Cortex of kidney (tissue), 1 donor: ENCODE results near the gene WDR7.

ENCODE experiments used
- DNase-seq: peaks from one replicate; lab custom pipeline; 2025; lab: John Stamatoyannopoulos, UW

Gene WDR7

DNA sequence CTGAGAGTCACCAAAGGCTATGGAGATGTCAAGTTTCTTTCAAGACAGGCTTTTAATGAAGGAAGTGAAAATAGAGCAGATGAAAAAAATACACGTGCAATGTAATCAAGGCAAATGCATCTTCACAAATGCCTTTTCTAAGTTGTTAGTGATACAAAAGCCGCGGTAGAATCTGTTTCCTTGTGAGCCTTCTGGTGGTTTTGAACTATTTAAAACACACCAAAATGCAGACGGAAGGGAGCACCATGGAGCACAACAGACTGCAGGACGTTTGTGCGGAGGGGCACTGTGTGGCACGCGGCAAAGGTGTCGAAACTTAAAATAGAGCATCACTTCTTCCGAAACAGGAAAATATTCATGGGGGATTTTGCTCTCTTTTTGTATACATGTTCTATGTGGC is 430.7 kb downstream of the WDR7 start:
- DNase-seq: no peak

DNA sequence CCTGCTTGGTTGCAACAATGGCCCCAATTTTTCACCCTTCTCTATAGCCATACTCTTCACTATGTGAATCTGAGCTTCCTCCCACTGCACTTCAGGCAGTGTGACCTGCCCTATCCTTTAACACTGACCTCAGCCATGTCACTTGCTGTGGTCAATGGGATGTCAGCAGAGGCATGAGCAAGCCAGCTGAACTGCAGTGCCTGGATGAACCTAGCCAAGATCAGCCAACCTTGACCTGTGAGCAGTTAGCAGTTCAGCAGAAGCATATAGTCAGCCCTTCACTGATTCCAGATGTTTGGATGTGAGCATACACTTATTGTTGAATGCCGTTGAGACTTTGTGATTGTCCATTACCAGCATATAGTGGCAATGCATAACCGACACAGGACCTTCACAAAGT is 432.3 kb downstream of the WDR7 start:
- no peak for DNase-seq

DNA sequence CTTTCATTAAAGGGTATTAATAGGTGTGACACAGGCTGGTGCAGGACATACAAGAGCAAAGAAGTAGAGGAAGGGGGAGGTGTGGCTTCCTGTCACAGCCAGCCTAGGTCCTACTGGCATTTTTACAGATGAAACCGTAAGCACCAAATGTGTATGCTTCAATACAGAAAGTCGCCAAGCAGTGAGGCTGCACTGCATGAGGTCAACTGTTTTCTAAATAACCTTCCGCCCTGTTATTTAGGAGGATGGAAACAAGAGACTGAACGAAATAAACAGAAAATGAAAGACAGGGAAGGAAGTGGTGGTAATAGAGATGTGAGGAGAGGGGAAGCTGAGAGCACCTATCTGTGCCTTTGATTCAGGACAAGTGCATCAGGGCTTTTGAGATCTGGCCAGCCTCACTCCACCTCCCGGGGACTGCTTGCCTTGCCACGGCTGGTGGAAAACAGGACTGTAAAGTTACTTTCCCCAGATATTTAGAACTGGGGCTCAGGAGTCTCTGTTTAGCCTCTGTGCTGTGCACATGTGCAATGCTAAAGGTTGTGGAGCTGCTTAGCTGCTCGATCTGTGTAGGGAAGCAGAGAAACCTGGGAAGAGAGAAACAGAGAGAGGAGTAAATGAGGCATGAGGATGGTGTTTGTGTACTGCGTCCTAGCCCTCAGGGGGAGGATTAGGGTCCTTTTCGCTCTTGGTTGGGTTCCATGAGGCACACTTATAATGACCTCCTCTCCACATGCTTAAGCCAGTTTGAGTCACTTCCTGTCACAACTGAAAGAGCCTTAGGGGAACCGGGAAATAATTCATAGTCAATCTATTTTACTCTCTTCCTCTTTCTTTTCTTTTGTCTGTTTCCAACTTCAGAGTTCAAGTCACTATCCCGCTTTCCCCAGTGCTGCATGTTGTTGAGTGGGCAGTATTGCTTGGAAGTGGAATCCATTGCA is 433.4 kb downstream of the WDR7 start:
- DNase-seq: no peak

DNA sequence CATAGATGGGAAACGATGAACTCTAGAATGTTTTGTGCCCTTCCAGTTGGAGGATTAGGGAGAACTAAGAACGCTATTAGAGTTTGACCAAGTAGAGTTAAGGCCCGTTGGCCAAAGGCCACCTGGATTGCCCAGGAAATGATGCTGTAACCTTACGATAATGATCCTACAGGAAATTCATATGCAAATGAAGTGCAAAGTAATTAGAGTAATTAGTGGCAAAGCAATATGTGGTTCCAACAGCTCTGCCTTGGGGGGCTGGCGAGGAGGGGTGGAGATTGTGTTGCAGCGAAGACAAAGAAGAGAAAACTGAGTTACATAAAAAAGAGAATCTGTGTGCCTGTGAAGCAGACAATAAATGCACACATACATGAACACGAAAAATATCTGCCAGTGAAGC is 434.2 kb downstream of the WDR7 start:
- DNase-seq: no peak

DNA sequence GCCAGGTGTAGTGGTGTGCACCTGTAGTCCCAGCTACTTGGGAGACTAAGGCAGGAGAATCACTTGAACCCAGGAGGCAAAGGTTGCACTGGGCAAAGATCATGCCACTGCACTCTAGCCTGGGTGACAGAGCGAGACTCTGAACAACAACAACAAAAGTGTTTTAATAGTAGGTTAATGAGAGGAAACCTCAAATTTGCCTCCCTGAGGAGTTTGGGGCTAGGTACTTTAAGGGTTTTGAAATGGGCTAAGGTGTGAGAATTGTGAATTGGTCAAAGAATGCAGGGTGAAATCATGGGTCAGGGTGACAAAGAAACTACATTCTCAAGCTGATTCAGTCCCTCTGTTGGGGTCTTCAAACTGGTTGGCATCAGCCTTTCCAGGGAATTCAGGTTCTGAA is 435.0 kb downstream of the WDR7 start:
- DNase-seq: no peak
